HepG2 (cell line): ENCODE data around the gene RAB3B. TPM values are rescaled to one million over a fixed set of nuclear protein-coding genes. Genes with fewer than 3 reads are reported as not detected.

Experiments used
- BCL6 ChIP-seq: IDR thresholded peaks from 2 replicates; pipeline ENCODE4 v1.6.1; 2016; ENCODE audit warnings: missing genetic modification reagents, missing compliant biosample characterization
- CEBPG ChIP-seq: IDR thresholded peaks from 2 replicates; pipeline ENCODE4 v1.6.1; 2016
- ERF ChIP-seq: IDR thresholded peaks from 2 replicates; pipeline ENCODE4 v1.6.1; 2018; ENCODE audit warnings: missing biosample characterization, missing genetic modification reagents
- ETV6 ChIP-seq: sonication (generic); formaldehyde crosslinking; conservative IDR thresholded peaks from 2 replicates; pipeline ENCODE4 v1.4.0; 2020; ENCODE audit warnings: missing genetic modification reagents
- NFE2L2 ChIP-seq: fragments of 150-350 bp; IDR thresholded peaks from 2 replicates; pipeline ENCODE4 v1.6.1; 2014; ENCODE audit warnings: low read length
- PHF21A ChIP-seq: sonication (generic); formaldehyde crosslinking; IDR thresholded peaks from 2 replicates; pipeline ENCODE4 v1.5.0; 2020; ENCODE audit warnings: mild to moderate bottlenecking, missing genetic modification reagents
- POLR2G ChIP-seq: fragments of 200-400 bp; formaldehyde crosslinking; IDR thresholded peaks from 2 replicates; pipeline ENCODE4 v1.6.1; 2018; ENCODE audit warnings: mild to moderate bottlenecking, low read depth, low read length, moderate library complexity
- TARDBP ChIP-seq: sonication (generic); formaldehyde crosslinking; IDR thresholded peaks from 2 replicates; pipeline ENCODE4 v1.8.0; 2022; ENCODE audit warnings: mild to moderate bottlenecking, missing genetic modification reagents
- YEATS4 ChIP-seq: sonication (generic); formaldehyde crosslinking; IDR thresholded peaks from 2 replicates; pipeline ENCODE4 v1.4.0; 2020; ENCODE audit warnings: missing genetic modification reagents, borderline replicate concordance
- ZBTB8A ChIP-seq: sonication (generic); formaldehyde crosslinking; IDR thresholded peaks from 2 replicates; pipeline ENCODE4 v1.4.0; 2020; ENCODE audit warnings: mild to moderate bottlenecking, low read depth, missing genetic modification reagents, borderline replicate concordance
- ZFP36 ChIP-seq: fragments of 150-350 bp; IDR thresholded peaks from 2 replicates; pipeline ENCODE4 v1.6.1; 2018; ENCODE audit warnings: borderline replicate concordance, low read length, low read depth; ENCODE audit not compliant: partially characterized antibody
- ZNF317 ChIP-seq: sonication (generic); formaldehyde crosslinking; IDR thresholded peaks from 2 replicates; pipeline ENCODE4 v1.5.0; 2020; ENCODE audit warnings: mild to moderate bottlenecking, missing genetic modification reagents
- ZNF354B ChIP-seq: sonication (generic); formaldehyde crosslinking; IDR thresholded peaks from 2 replicates; pipeline ENCODE4 v1.8.0; 2022; ENCODE audit warnings: mild to moderate bottlenecking, missing genetic modification reagents
- ZNF891 ChIP-seq: sonication (generic); formaldehyde crosslinking; IDR thresholded peaks from 2 replicates; pipeline ENCODE4 v1.5.0; 2020; ENCODE audit warnings: mild to moderate bottlenecking, missing genetic modification reagents
- polyA plus RNA-seq, 8 experiments: library from polyadenylated mRNA; depleted of rRNA in 3 of 8; stranded (reverse) in 7 of 8; unstranded in 1 of 8; fragments of >200 nt; fragmentation: Illumina TruSeq in 4 of 8; extraction: Trizol in 4 of 8; gene quantifications; 2 replicates each; pipeline versions ENCODE4 v1.2.1 to v1.2.3, GENCODE V29; 2011 to 2016; ENCODE audit warnings: low read depth in 4 of 8, missing spikeins in 1 of 8, mixed read lengths in 1 of 8; ENCODE audit not compliant: insufficient read depth in 1 of 8
- total RNA-seq, 5 experiments: library from RNA; depleted of rRNA; stranded (reverse); fragments of >200 nt; fragmentation: Illumina TruSeq; extraction: Trizol; gene quantifications; 2 replicates each; pipeline ENCODE4 v1.2.3, GENCODE V29; 2016; ENCODE audit warnings: low read depth in 1 of 5
- TF ChIP-seq, protein P1 (sequence below): sonication (generic); formaldehyde crosslinking; IDR thresholded peaks from 2 replicates; pipeline ENCODE4 v1.4.0; 2020; ENCODE audit warnings: missing genetic modification reagents
- TF ChIP-seq, protein P2 (sequence below): sonication (generic); formaldehyde crosslinking; IDR thresholded peaks from 2 replicates; pipeline ENCODE4 v1.8.1; 2023; ENCODE audit warnings: mild to moderate bottlenecking, missing genetic modification reagents
- TF ChIP-seq, protein P3 (sequence below): sonication (generic); formaldehyde crosslinking; IDR thresholded peaks from 2 replicates; pipeline ENCODE4 v1.4.0; 2020; ENCODE audit warnings: missing genetic modification reagents, borderline replicate concordance
- TF ChIP-seq, protein P4 (sequence below): sonication (generic); formaldehyde crosslinking; IDR thresholded peaks from 2 replicates; pipeline ENCODE4 v1.9.0; 2022; ENCODE audit warnings: missing genetic modification reagents, mild to moderate bottlenecking, borderline replicate concordance
- TF ChIP-seq, protein P5 (sequence below): sonication (generic); formaldehyde crosslinking; IDR thresholded peaks from 2 replicates; pipeline ENCODE4 v1.4.0; 2020; ENCODE audit warnings: missing genetic modification reagents

The RAB3B gene
- total and polyA plus RNA-seq, 2 of the 13 experiments (the other 11 are each of a cell fraction or from before 2014, with no cell fraction given): 1.0 to 1.2 TPM

DNA sequence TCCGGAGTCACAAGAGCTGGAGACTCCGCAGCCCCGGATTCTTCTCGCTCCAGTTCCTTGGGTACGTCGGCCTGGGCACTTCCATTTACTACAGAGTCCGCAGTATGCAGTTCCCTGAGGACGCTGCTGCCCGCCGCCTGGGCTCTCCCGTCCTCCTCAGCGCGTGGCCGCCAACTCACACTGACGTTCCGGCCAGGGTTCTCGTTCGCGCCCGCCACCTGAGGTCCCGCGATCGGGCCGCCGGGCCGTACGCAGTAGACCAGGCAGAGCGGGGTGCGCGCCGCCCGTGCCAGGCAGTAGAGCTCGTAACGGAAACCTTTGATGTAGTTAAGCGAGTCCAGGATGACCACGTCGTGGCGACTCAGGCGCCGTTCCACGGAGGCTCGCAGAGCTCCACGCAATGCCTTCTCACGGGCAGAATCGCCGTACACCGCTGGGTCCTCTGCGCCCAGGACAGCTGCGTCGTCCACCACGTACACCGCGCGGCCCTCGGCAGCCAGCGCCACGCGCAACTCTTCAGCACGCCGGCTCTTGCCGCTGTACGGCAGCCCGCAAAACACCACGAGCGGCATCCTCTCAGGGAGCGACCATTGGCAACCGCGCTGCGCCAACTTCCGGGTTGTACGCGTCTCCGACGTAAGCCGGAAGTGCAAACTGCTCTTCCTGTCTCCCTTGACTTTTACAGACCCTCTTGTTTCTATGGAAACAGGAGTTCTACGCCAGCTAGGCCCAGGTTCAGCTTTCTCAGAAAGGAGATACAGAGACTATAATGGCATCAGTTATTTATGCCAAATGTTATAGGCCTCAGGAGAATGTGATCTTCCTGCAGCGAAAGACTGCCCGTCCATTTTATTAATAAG, 42.9 kb upstream of the RAB3B start, which contains the start of gene KTI12 (continued):
- TF ChIP-seq, protein P1, sequence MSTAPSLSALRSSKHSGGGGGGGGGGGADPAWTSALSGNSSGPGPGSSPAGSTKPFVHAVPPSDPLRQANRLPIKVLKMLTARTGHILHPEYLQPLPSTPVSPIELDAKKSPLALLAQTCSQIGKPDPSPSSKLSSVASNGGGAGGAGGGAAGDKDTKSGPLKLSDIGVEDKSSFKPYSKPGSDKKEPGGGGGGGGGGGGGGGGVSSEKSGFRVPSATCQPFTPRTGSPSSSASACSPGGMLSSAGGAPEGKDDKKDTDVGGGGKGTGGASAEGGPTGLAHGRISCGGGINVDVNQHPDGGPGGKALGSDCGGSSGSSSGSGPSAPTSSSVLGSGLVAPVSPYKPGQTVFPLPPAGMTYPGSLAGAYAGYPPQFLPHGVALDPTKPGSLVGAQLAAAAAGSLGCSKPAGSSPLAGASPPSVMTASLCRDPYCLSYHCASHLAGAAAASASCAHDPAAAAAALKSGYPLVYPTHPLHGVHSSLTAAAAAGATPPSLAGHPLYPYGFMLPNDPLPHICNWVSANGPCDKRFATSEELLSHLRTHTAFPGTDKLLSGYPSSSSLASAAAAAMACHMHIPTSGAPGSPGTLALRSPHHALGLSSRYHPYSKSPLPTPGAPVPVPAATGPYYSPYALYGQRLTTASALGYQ (CRISPR knock-in tag): 0 out of 2 replicates have a peak, but pooled peaks have one; percentile 28
- peak; percentile 24; the same call in 1 of the 2 replicates for TF ChIP-seq ETV6 (CRISPR knock-in tag)
- peak; percentile 65; the same call in 1 of the 2 replicates for TF ChIP-seq TARDBP (CRISPR knock-in tag)
- TF ChIP-seq, protein P2, sequence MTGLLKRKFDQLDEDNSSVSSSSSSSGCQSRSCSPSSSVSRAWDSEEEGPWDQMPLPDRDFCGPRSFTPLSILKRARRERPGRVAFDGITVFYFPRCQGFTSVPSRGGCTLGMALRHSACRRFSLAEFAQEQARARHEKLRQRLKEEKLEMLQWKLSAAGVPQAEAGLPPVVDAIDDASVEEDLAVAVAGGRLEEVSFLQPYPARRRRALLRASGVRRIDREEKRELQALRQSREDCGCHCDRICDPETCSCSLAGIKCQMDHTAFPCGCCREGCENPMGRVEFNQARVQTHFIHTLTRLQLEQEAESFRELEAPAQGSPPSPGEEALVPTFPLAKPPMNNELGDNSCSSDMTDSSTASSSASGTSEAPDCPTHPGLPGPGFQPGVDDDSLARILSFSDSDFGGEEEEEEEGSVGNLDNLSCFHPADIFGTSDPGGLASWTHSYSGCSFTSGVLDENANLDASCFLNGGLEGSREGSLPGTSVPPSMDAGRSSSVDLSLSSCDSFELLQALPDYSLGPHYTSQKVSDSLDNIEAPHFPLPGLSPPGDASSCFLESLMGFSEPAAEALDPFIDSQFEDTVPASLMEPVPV (CRISPR knock-in tag): peak; percentile 93; the same call in 1 of the 2 replicates
- TF ChIP-seq, protein P3, sequence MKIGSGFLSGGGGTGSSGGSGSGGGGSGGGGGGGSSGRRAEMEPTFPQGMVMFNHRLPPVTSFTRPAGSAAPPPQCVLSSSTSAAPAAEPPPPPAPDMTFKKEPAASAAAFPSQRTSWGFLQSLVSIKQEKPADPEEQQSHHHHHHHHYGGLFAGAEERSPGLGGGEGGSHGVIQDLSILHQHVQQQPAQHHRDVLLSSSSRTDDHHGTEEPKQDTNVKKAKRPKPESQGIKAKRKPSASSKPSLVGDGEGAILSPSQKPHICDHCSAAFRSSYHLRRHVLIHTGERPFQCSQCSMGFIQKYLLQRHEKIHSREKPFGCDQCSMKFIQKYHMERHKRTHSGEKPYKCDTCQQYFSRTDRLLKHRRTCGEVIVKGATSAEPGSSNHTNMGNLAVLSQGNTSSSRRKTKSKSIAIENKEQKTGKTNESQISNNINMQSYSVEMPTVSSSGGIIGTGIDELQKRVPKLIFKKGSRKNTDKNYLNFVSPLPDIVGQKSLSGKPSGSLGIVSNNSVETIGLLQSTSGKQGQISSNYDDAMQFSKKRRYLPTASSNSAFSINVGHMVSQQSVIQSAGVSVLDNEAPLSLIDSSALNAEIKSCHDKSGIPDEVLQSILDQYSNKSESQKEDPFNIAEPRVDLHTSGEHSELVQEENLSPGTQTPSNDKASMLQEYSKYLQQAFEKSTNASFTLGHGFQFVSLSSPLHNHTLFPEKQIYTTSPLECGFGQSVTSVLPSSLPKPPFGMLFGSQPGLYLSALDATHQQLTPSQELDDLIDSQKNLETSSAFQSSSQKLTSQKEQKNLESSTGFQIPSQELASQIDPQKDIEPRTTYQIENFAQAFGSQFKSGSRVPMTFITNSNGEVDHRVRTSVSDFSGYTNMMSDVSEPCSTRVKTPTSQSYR (CRISPR knock-in tag): no peak
- TF ChIP-seq, protein P4, sequence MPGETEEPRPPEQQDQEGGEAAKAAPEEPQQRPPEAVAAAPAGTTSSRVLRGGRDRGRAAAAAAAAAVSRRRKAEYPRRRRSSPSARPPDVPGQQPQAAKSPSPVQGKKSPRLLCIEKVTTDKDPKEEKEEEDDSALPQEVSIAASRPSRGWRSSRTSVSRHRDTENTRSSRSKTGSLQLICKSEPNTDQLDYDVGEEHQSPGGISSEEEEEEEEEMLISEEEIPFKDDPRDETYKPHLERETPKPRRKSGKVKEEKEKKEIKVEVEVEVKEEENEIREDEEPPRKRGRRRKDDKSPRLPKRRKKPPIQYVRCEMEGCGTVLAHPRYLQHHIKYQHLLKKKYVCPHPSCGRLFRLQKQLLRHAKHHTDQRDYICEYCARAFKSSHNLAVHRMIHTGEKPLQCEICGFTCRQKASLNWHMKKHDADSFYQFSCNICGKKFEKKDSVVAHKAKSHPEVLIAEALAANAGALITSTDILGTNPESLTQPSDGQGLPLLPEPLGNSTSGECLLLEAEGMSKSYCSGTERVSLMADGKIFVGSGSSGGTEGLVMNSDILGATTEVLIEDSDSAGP (CRISPR knock-in tag): peak; percentile 91; the same call in 1 of the 2 replicates
- TF ChIP-seq ERF (CRISPR knock-in tag): peak; percentile 65; the same call in 1 of the 2 replicates
- TF ChIP-seq BCL6 (CRISPR knock-in tag): no peak; the same call in 1 of the 2 replicates
- TF ChIP-seq NFE2L2: no peak
- TF ChIP-seq ZFP36: no peak
- TF ChIP-seq, protein P5, sequence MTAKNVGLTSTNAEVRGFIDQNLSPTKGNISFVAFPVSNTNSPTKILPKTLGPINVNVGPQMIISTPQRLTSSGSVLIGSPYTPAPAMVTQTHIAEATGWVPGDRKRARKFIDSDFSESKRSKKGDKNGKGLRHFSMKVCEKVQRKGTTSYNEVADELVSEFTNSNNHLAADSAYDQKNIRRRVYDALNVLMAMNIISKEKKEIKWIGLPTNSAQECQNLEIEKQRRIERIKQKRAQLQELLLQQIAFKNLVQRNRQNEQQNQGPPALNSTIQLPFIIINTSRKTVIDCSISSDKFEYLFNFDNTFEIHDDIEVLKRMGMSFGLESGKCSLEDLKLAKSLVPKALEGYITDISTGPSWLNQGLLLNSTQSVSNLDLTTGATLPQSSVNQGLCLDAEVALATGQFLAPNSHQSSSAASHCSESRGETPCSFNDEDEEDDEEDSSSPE (CRISPR knock-in tag): peak; percentile 42; the same call in 1 of the 2 replicates
- TF ChIP-seq POLR2G: peak; percentile 88
- TF ChIP-seq ZBTB8A: no peak
- peak; percentile 22; the same call in 1 of the 2 replicates for TF ChIP-seq CEBPG (CRISPR knock-in tag)
- peak; percentile 61 for TF ChIP-seq PHF21A
- TF ChIP-seq ZNF354B: peak; percentile 46; the same call in 1 of the 2 replicates
- TF ChIP-seq ZNF891 (CRISPR knock-in tag): 0 out of 2 replicates have a peak, but pooled peaks have one; percentile 78
- peak; percentile 82 for TF ChIP-seq YEATS4
- TF ChIP-seq ZNF317 (CRISPR knock-in tag): peak; percentile 66
